DOHH2 (cell line): ENCODE results near the gene SYNGR2.

Experiments used
- EZH2phosphoT487 ChIP-seq: fragments of 200-600 bp; sonication (generic); IDR thresholded peaks from 2 replicates; pipeline ENCODE4 v1.6.1; 2017; ENCODE audit warnings: borderline replicate concordance, mild to moderate bottlenecking, antibody characterized with exemption, low read length, moderate library complexity, mixed read lengths
- TF ChIP-seq, protein P1 (sequence below): fragments of 200-600 bp; sonication (generic); IDR thresholded peaks from one replicate; pipeline ENCODE4 v1.5.1; 2014; ENCODE audit warnings: antibody characterized with exemption, mild to moderate bottlenecking, low read depth, low read length; ENCODE audit not compliant: poor library complexity, severe bottlenecking

DNA sequence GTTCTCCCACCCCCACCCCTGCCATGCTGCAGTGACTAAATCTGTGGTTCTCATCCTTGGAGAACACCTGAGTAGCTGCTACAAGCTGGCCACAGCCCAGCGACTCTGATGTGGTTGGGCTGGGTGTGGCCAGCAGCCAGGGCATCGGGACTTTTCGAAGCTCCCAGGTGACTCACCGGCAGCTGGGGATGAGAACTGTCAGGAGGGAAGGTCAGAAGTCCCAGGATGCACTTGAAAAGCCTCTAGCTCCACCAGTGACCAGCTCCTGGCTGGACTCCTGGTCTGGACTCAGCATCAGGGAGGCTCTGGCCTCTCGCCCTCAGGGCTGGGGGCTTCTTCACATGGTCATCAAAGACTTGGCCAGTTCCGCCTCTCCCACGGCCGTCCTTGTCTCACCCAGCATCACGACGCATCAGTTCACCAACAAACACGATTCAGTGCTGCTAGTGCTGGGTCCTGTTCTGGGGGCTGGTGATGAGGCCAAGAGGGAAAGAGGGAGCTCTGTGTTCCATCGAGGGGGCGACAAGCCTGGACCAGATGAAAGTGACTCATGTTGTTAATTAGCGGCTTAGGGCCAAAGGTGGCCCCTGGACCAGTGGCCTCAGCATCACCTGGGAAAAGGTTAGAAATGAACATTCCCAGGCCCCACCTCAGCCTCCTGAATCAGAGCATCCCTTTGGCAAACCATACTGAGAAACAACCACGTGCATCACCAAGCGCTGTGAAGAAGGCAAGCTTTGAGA, 26.1 kb upstream of the SYNGR2 start:
- TF ChIP-seq, protein P1, sequence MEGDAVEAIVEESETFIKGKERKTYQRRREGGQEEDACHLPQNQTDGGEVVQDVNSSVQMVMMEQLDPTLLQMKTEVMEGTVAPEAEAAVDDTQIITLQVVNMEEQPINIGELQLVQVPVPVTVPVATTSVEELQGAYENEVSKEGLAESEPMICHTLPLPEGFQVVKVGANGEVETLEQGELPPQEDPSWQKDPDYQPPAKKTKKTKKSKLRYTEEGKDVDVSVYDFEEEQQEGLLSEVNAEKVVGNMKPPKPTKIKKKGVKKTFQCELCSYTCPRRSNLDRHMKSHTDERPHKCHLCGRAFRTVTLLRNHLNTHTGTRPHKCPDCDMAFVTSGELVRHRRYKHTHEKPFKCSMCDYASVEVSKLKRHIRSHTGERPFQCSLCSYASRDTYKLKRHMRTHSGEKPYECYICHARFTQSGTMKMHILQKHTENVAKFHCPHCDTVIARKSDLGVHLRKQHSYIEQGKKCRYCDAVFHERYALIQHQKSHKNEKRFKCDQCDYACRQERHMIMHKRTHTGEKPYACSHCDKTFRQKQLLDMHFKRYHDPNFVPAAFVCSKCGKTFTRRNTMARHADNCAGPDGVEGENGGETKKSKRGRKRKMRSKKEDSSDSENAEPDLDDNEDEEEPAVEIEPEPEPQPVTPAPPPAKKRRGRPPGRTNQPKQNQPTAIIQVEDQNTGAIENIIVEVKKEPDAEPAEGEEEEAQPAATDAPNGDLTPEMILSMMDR = no peak
- TF ChIP-seq EZH2phosphoT487 = no peak
